ENCODE measurements around the gene CSNK1E.

Gene CSNK1E

GRCh38 chr22:38246046-38246658, 71.1 kb downstream of the CSNK1E start:
- no peak overlapping the region for H3K4me3 ChIP-seq (IDR thresholded peaks at IDR 0.05; ENCODE audit: insufficient read depth, low read depth, low read length)
- TF ChIP-seq CTCF (conservative IDR thresholded peaks at IDR 0.05; ENCODE audit: low read depth, low read length) = no peak
- H3K27me3 ChIP-seq (ENCODE audit: insufficient read depth, low read depth) = no peaks in the 10 kb centered on the region
- H3K4me1 ChIP-seq (ENCODE audit: low read depth, poor library complexity, severe bottlenecking) = peaks cover 4% of the 10 kb centered on the region
- no peak overlapping the region for H2AFZ ChIP-seq (ENCODE audit: low read depth)
- H4K20me1 ChIP-seq (ENCODE audit: insufficient read depth) = no peaks in the 10 kb centered on the region
- H3K4me2 ChIP-seq = no peak overlapping the region
- no peaks in the 10 kb centered on the region for H3K36me3 ChIP-seq (ENCODE audit: insufficient read depth)
- no peak overlapping the region for H3K27ac ChIP-seq
- no peaks in the 10 kb centered on the region for H3K79me2 ChIP-seq (ENCODE audit: insufficient read depth, low read depth)
- no peak overlapping the region for H3K9ac ChIP-seq

GRCh38 chr22:38244106-38244505, 73.1 kb downstream of the CSNK1E start:
- Histone ChIP-seq H3K27me3 (ENCODE audit: insufficient read depth, low read depth) (no peaks in the 10 kb centered on the region), H3K27ac (no peak overlapping the region), H3K4me2 (no peak overlapping the region), H3K9ac (no peak overlapping the region), H3K4me3 (IDR thresholded peaks at IDR 0.05; ENCODE audit: insufficient read depth, low read depth, low read length) (no peak overlapping the region), H2AFZ (ENCODE audit: low read depth) (no peak overlapping the region), H4K20me1 (ENCODE audit: insufficient read depth) (no peaks in the 10 kb centered on the region), H3K79me2 (ENCODE audit: insufficient read depth, low read depth) (no peaks in the 10 kb centered on the region), H3K36me3 (ENCODE audit: insufficient read depth) (no peaks in the 10 kb centered on the region), H3K4me1 (ENCODE audit: low read depth, poor library complexity, severe bottlenecking) (peaks cover 8% of the 10 kb centered on the region)
- no peak for TF ChIP-seq CTCF (conservative IDR thresholded peaks at IDR 0.05; ENCODE audit: low read depth, low read length)

GRCh38 chr22:38243007-38243765, 74.0 kb downstream of the CSNK1E start:
- H3K79me2 ChIP-seq (ENCODE audit: insufficient read depth, low read depth) = no peaks in the 10 kb centered on the region
- H4K20me1 ChIP-seq (ENCODE audit: insufficient read depth) = no peaks in the 10 kb centered on the region
- peaks cover 8% of the 10 kb centered on the region for H3K4me1 ChIP-seq (ENCODE audit: low read depth, poor library complexity, severe bottlenecking)
- no peaks in the 10 kb centered on the region for H3K27me3 ChIP-seq (ENCODE audit: insufficient read depth, low read depth)
- no peak overlapping the region for H3K4me2 ChIP-seq
- no peaks in the 10 kb centered on the region for H3K36me3 ChIP-seq (ENCODE audit: insufficient read depth)
- TF ChIP-seq CTCF (conservative IDR thresholded peaks at IDR 0.05; ENCODE audit: low read depth, low read length) = no peak
- no peak overlapping the region for H3K9ac ChIP-seq
- no peak overlapping the region for H3K27ac ChIP-seq
- no peak overlapping the region for H3K4me3 ChIP-seq (IDR thresholded peaks at IDR 0.05; ENCODE audit: insufficient read depth, low read depth, low read length)
- no peak overlapping the region for H2AFZ ChIP-seq (ENCODE audit: low read depth)

GRCh38 chr22:38240734-38241252, 76.4 kb downstream of the CSNK1E start:
- Histone ChIP-seq H3K27ac (no peak overlapping the region), H3K9ac (no peak overlapping the region), H3K4me3 (IDR thresholded peaks at IDR 0.05; ENCODE audit: insufficient read depth, low read depth, low read length) (no peak overlapping the region), H3K36me3 (ENCODE audit: insufficient read depth) (no peaks in the 10 kb centered on the region), H4K20me1 (ENCODE audit: insufficient read depth) (no peaks in the 10 kb centered on the region), H3K79me2 (ENCODE audit: insufficient read depth, low read depth) (no peaks in the 10 kb centered on the region), H3K4me2 (no peak overlapping the region), H2AFZ (ENCODE audit: low read depth) (no peak overlapping the region), H3K4me1 (ENCODE audit: low read depth, poor library complexity, severe bottlenecking) (peaks cover 8% of the 10 kb centered on the region), H3K27me3 (ENCODE audit: insufficient read depth, low read depth) (no peaks in the 10 kb centered on the region)
- no peak for TF ChIP-seq CTCF (conservative IDR thresholded peaks at IDR 0.05; ENCODE audit: low read depth, low read length)
